Transverse colon (tissue), 4 donors: ENCODE data around the gene CHCHD6. TPM values are rescaled to one million over a fixed set of nuclear protein-coding genes. Genes with fewer than 3 reads are reported as not detected.

Experiments
- DNase-seq: peaks from one replicate; pipeline ENCODE4 v3.0.0-alpha.2; 2019
- H3K27ac ChIP-seq, 4 donors: fragments of 200-600 bp; sonication (generic); 2 replicates each; pipeline ENCODE4 v1.5.1; 2016 to 2018; ENCODE audit warnings: inconsistent platforms in 4 of 4
- H3K27me3 ChIP-seq: fragments of 200-600 bp; sonication (generic); 2 replicates; pipeline ENCODE4 v1.5.1; 2017; ENCODE audit warnings: inconsistent platforms
- H3K36me3 ChIP-seq, 4 donors: fragments of 200-600 bp; sonication (generic); 2 replicates each; pipeline ENCODE4 v1.5.1; 2017 to 2019; ENCODE audit warnings: inconsistent platforms in 4 of 4
- H3K4me1 ChIP-seq, 4 donors: fragments of 200-600 bp; sonication (generic); 2 replicates each; pipeline ENCODE4 v1.5.1; 2017 to 2020; ENCODE audit warnings: inconsistent platforms in 4 of 4
- H3K4me3 ChIP-seq, 4 donors: fragments of 200-600 bp; sonication (generic); 1 replicate in 1 of 4; 2 replicates in 3 of 4; pipeline versions ENCODE4 v1.5.1 to v1.6.1; 2017 to 2019; ENCODE audit warnings: inconsistent platforms in 4 of 4
- H3K9me3 ChIP-seq, 2 donors: fragments of 200-600 bp; sonication (generic); 2 replicates each; pipeline ENCODE4 v1.5.1; 2017 to 2019; ENCODE audit warnings: inconsistent platforms in 2 of 2
- CTCF ChIP-seq, 5 experiments: fragments of 200-600 bp in 3 of 5; fragments of 450-650 bp in 2 of 5; sonication (generic) in 3 of 5; IDR thresholded peaks; 1 replicate in 2 of 5; 2 replicates in 3 of 5; pipeline ENCODE4 v1.5.1; 2016 to 2017; ENCODE audit warnings: antibody characterized with exemption in 5 of 5, inconsistent platforms in 3 of 5, mild to moderate bottlenecking in 2 of 5, moderate library complexity in 1 of 5
- EP300 ChIP-seq: sonication (generic); formaldehyde crosslinking; IDR thresholded peaks from one replicate; pipeline ENCODE4 v1.6.1; 2017; ENCODE audit warnings: antibody characterized with exemption, low read depth
- POLR2A ChIP-seq: fragments of 450-650 bp; IDR thresholded peaks from one replicate; pipeline ENCODE4 v1.6.1; 2016; ENCODE audit warnings: antibody characterized with exemption, mild to moderate bottlenecking, moderate library complexity
- POLR2AphosphoS5 ChIP-seq, 3 donors: sonication (generic); formaldehyde crosslinking; IDR thresholded peaks; one replicate each; pipeline ENCODE4 v1.6.1; 2016; ENCODE audit warnings: antibody characterized with exemption in 3 of 3
- WGBS, 2 donors: methylation state at CpG; one replicate each; pipeline ENCODE4 v1.1.5; 2018; ENCODE audit warnings: low coverage in 1 of 2; 5-methylcytosine and 5-hydroxymethylcytosine counted together
- in situ Hi-C, 4 donors: fragments of 200-750 bp; cut with MboI; loops; one replicate each; pipeline versions ENCODE4 v1.15.0 to v1.15.1; 2017; ENCODE audit warnings: low sequenced_read_pairs in 3 of 4, low pct_ligation_motif_present in 1 of 4, low pct_unique_long_range_greater_than_20kb in 1 of 4
- intact Hi-C: fragments of 100-400 bp; cut with DNase I; formaldehyde crosslinking; loops from one replicate; pipeline ENCODE4 v1.15.1; 2023; ENCODE audit warnings: low total_unique reads
- total RNA-seq, 4 donors: library from RNA; depleted of rRNA; stranded (reverse); fragments of >200 nt; gene quantifications; one replicate each; pipeline ENCODE4 v1.1.0, GENCODE V29; 2016

Gene CHCHD6
- total RNA-seq, 4 donors from 2014 or later: 4.6 to 12.1 (median 5.3) TPM

DNA sequence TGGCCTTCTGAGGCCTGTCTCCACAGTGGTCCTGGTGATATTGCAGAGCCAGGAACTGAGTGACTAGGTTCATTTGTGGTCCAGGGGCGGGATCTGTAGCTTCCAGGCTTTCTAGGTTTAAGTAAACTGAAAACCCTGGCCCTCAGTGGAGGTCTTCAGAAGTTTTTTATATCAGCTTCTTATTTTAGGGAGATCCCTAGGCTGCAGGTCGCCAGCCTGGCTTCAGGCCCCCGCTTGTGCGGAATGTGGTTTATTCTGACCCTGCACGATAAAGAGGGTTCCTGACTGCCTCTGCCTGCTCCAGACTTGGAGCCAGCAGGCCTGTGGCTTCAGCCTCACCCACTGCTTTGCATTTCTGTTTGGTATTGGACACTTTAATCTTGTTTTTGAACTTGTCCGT is 145.0 kb downstream of the CHCHD6 start:
- no peak for TF ChIP-seq POLR2AphosphoS5 (IDR thresholded peaks at IDR 0.05)
- TF ChIP-seq EP300: no peak
- no peak overlapping the region for H3K4me3 ChIP-seq
- 91 to 92% methylated on average over 6 of the region's 6 CpGs for WGBS, 2 donors
- intact Hi-C loops: no loop called here
- in situ Hi-C loops: no loop called here
- H3K9me3 ChIP-seq: no peaks in the 10 kb centered on the region
- H3K36me3 ChIP-seq: no peaks in the 10 kb centered on the region
- no peaks in the 10 kb centered on the region for H3K27me3 ChIP-seq
- H3K4me1 ChIP-seq: peaks cover 0 to 3% (median 0%) of the 10 kb centered on the region in 4 donors
- no peak overlapping the region for H3K27ac ChIP-seq
- DNase-seq: no peak

GRCh38 chr3:126849768-126850167 is 145.7 kb downstream of the CHCHD6 start:
- H3K4me1 ChIP-seq: peaks cover 0 to 3% (median 0%) of the 10 kb centered on the region in 4 donors
- no peaks in the 10 kb centered on the region for H3K9me3 ChIP-seq
- TF ChIP-seq POLR2AphosphoS5 (IDR thresholded peaks at IDR 0.05) (no peak), EP300 (no peak), CTCF (IDR thresholded peaks at IDR 0.05) (no peak), POLR2A (no peak)
- DNase-seq: no peak
- H3K36me3 ChIP-seq: no peaks in the 10 kb centered on the region
- no peak overlapping the region for H3K4me3 ChIP-seq
- H3K27me3 ChIP-seq: no peaks in the 10 kb centered on the region
- in situ Hi-C loops (no loop called here), intact Hi-C loops (no loop called here)
- 100% methylated on average over 6 of the region's 6 CpGs; no CpG with 5 or more reads in 1 of the 2 donors for WGBS, 2 donors
- no peak overlapping the region for H3K27ac ChIP-seq

GRCh38 chr3:126850370-126851085 is 146.5 kb downstream of the CHCHD6 start:
- Histone ChIP-seq H3K9me3 (no peaks in the 10 kb centered on the region), H3K27me3 (no peaks in the 10 kb centered on the region), H3K36me3 (no peaks in the 10 kb centered on the region), H3K27ac (no peak overlapping the region), H3K4me3 (no peak overlapping the region), H3K4me1 (peaks cover 0 to 3% (median 0%) of the 10 kb centered on the region in 4 donors)
- 69% methylated on average over 10 of the region's 10 CpGs; no CpG with 5 or more reads in 1 of the 2 donors for WGBS, 2 donors
- no peak for DNase-seq
- TF ChIP-seq POLR2AphosphoS5 (IDR thresholded peaks at IDR 0.05) (no peak), EP300 (no peak), CTCF (IDR thresholded peaks at IDR 0.05) (no peak), POLR2A (no peak)
- in situ Hi-C loops: no loop called here
- intact Hi-C loops: no loop called here

GRCh38 chr3:126851382-126851781 is 147.3 kb downstream of the CHCHD6 start:
- Histone ChIP-seq H3K4me3 (no peak overlapping the region), H3K27ac (no peak overlapping the region), H3K27me3 (no peaks in the 10 kb centered on the region), H3K4me1 (peaks cover 0 to 3% (median 0%) of the 10 kb centered on the region in 4 donors), H3K9me3 (no peaks in the 10 kb centered on the region), H3K36me3 (no peaks in the 10 kb centered on the region)
- in situ Hi-C loops: no loop called here
- no peak for DNase-seq
- intact Hi-C loops: no loop called here
- TF ChIP-seq POLR2AphosphoS5 (IDR thresholded peaks at IDR 0.05) (no peak), POLR2A (no peak), CTCF (IDR thresholded peaks at IDR 0.05) (no peak), EP300 (no peak)
- WGBS, 2 donors: 97% methylated on average over 6 of the region's 6 CpGs; no CpG with 5 or more reads in 1 of the 2 donors
